Body of pancreas (tissue), 4 donors: ENCODE measurements around the gene RNF31. TPM values are rescaled to one million over a fixed set of nuclear protein-coding genes. Genes with fewer than 3 reads are reported as not detected.

ENCODE experiments used
- ATAC-seq: fragments of 150-250 bp; one replicate; pipeline ENCODE4 v1.9.1; 2016
- DNase-seq, 4 donors: peaks; one replicate each; pipeline ENCODE4 v3.0.0-alpha.2; 2019
- H3K27ac ChIP-seq, 4 donors: fragments of 200-600 bp; sonication (generic); 1 replicate in 3 of 4; 2 replicates in 1 of 4; pipeline versions ENCODE4 v1.5.1 to v1.6.1; 2016 to 2019; ENCODE audit warnings: mild to moderate bottlenecking in 1 of 4, mixed read lengths in 1 of 4, moderate library complexity in 1 of 4
- H3K27me3 ChIP-seq, 2 donors: fragments of 200-600 bp; sonication (generic); one replicate each; pipeline ENCODE4 v1.6.0; 2016; ENCODE audit warnings: mild to moderate bottlenecking in 1 of 2
- H3K36me3 ChIP-seq, 2 donors: fragments of 200-600 bp; sonication (generic); replicated peaks in 1 of 2; 2 replicates each; pipeline ENCODE4 v1.5.1; 2016; ENCODE audit warnings: low read depth in 2 of 2; ENCODE audit not compliant: insufficient read depth in 1 of 2
- H3K4me1 ChIP-seq: fragments of 200-600 bp; sonication (generic); one replicate; pipeline ENCODE4 v1.6.0; 2016
- H3K4me3 ChIP-seq, 2 donors: fragments of 200-600 bp; sonication (generic); 1 replicate in 1 of 2; 2 replicates in 1 of 2; pipeline ENCODE4 v1.5.1; 2016 to 2019
- H3K9me3 ChIP-seq, 3 donors: fragments of 200-600 bp; sonication (generic); 1 replicate in 2 of 3; 2 replicates in 1 of 3; pipeline ENCODE4 v1.5.1; 2016
- CTCF ChIP-seq, 7 experiments: fragments of 450-650 bp in 4 of 7; fragments of 200-600 bp in 3 of 7; sonication (generic) in 3 of 7; IDR thresholded peaks; one replicate each; pipeline ENCODE4 v1.5.1; 2016 to 2019; ENCODE audit warnings: antibody characterized with exemption in 7 of 7
- POLR2A ChIP-seq, 3 donors: fragments of 450-650 bp; IDR thresholded peaks; one replicate each; pipeline ENCODE4 v1.6.1; 2016; ENCODE audit warnings: antibody characterized with exemption in 3 of 3, mild to moderate bottlenecking in 2 of 3
- WGBS, 2 donors: methylation state at CpG; one replicate each; pipeline ENCODE4 v1.1.5; 2017; 5-methylcytosine and 5-hydroxymethylcytosine counted together
- intact Hi-C: fragments of 100-400 bp; cut with DNase I; formaldehyde crosslinking; loops from one replicate; pipeline ENCODE4 v1.15.1; 2023
- total RNA-seq, 2 donors: library from RNA; depleted of rRNA; stranded (reverse); fragments of >200 nt; gene quantifications; one replicate each; pipeline ENCODE4 v1.1.0, GENCODE V29; 2016

The RNF31 gene
- total RNA-seq, 2 donors from 2014 or later, result 38.1 to 83.1 TPM

GRCh38 chr14:24160850-24161804 lies 13.8 kb downstream of the RNF31 start, which contains the start of gene IRF9:
IRF9 (plus strand) TSS chr14:24161265; CDS start chr14:24162145, 880 bp downstream.
- TF ChIP-seq CTCF (IDR thresholded peaks at IDR 0.05), result peak; percentile 91 to 99 (median 98)
- TF ChIP-seq POLR2A (IDR thresholded peaks at IDR 0.05), result peak; percentile 10 to 81 (median 79)
- intact Hi-C loops, result loop anchor here (10.0 kb wide), 1 partner anchor 106 kb away; the partner anchor contains the start of gene CARMIL3
- WGBS, 2 donors, result 1 to 2% methylated on average over 11 to 12 of the region's 12 CpGs
- peak within 1 kb of the TSS; percentile 79 to 89 (median 84) for H3K27ac ChIP-seq
- H3K27me3 ChIP-seq, result no peaks in the 10 kb centered on the region
- peak; percentile 97 to 98 (median 98) for DNase-seq
- no peaks in the 10 kb centered on the region for H3K9me3 ChIP-seq
- H3K4me3 ChIP-seq, result peak within 1 kb of the TSS; percentile 39 to 48
- H3K36me3 ChIP-seq, result peaks cover 10 to 44% of the 10 kb centered on the region in 2 donors
- peaks cover 35% of the 10 kb centered on the region for H3K4me1 ChIP-seq
- peak; percentile 95 for ATAC-seq

DNA sequence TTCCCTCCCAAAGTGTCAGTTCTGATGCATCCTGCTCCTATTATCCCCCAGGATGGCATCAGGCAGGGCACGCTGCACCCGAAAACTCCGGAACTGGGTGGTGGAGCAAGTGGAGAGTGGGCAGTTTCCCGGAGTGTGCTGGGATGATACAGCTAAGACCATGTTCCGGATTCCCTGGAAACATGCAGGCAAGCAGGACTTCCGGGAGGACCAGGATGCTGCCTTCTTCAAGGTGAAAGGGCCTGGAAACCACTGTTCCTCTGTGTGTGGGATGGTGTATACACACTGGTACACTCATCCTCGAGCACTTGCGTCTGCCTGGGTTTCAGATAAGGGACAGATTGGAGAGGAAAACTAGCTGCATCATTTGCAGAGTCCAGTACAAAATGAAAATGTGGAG lies 14.8 kb downstream of the RNF31 start:
- Histone ChIP-seq H3K4me1 (peaks cover 35% of the 10 kb centered on the region), H3K36me3 (peaks cover 7 to 38% of the 10 kb centered on the region in 2 donors), H3K27me3 (no peaks in the 10 kb centered on the region), H3K27ac (peak overlapping the region in 3 of 4 donors; percentile 79 to 89 (median 88)), H3K4me3 (peak overlapping the region in 1 of 2 donors; percentile 39), H3K9me3 (no peaks in the 10 kb centered on the region)
- TF ChIP-seq CTCF (IDR thresholded peaks at IDR 0.05) (no peak), POLR2A (IDR thresholded peaks at IDR 0.05) (no peak)
- ATAC-seq (no peak), DNase-seq (no peak)
- 52 to 58% methylated on average over 8 of the region's 8 CpGs for WGBS, 2 donors
- intact Hi-C loops, result loop anchor here (10.0 kb wide), 1 partner anchor 107 kb away; the partner anchor contains the start of gene CARMIL3

DNA sequence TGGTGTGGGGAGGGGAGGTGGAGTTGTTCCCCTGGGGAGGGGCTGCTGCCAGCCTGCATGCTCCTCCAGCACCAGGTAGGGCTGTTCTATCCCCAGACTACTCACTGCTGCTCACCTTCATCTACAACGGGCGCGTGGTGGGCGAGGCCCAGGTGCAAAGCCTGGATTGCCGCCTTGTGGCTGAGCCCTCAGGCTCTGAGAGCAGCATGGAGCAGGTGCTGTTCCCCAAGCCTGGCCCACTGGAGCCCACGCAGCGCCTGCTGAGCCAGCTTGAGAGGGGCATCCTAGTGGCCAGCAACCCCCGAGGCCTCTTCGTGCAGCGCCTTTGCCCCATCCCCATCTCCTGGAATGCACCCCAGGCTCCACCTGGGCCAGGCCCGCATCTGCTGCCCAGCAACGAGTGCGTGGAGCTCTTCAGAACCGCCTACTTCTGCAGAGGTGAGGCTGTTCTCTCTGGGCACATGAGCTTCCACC lies 17.3 kb downstream of the RNF31 start:
- DNase-seq, result no peak
- H3K4me1 ChIP-seq, result peaks cover 35% of the 10 kb centered on the region
- WGBS, 2 donors, result 82 to 87% methylated on average over 3 to 13 of the region's 14 CpGs
- H3K27me3 ChIP-seq, result no peaks in the 10 kb centered on the region
- no peak overlapping the region for H3K4me3 ChIP-seq
- H3K27ac ChIP-seq, result no peak overlapping the region
- TF ChIP-seq CTCF (IDR thresholded peaks at IDR 0.05), result no peak
- no peak for TF ChIP-seq POLR2A (IDR thresholded peaks at IDR 0.05)
- ATAC-seq, result no peak
- H3K9me3 ChIP-seq, result no peaks in the 10 kb centered on the region
- intact Hi-C loops, result loop anchor here (10.0 kb wide), 1 partner anchor 110 kb away; the partner anchor contains the start of gene CARMIL3
- peaks cover 5 to 32% of the 10 kb centered on the region in 2 donors for H3K36me3 ChIP-seq

DNA sequence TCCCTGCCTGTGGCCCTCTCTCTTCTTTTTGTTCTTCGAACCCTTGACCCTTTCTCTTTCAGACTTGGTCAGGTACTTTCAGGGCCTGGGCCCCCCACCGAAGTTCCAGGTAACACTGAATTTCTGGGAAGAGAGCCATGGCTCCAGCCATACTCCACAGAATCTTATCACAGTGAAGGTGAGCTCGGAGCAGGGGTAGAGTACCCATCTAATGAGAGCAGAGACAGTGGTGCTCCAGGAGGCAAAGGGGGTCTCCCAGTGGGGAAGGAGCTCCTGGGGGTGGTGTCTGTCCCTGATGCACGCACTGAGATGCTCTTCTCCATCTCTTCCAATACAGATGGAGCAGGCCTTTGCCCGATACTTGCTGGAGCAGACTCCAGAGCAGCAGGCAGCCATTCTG lies 18.5 kb downstream of the RNF31 start:
- no peak for DNase-seq
- 86 to 89% methylated on average over 5 of the region's 5 CpGs for WGBS, 2 donors
- intact Hi-C loops, result loop anchor here (10.0 kb wide), 1 partner anchor 111 kb away; the partner anchor contains the start of gene CARMIL3
- Histone ChIP-seq H3K9me3 (no peaks in the 10 kb centered on the region), H3K27ac (no peak overlapping the region), H3K36me3 (peaks cover 5 to 32% of the 10 kb centered on the region in 2 donors), H3K27me3 (no peaks in the 10 kb centered on the region), H3K4me3 (no peak overlapping the region), H3K4me1 (peaks cover 23% of the 10 kb centered on the region)
- TF ChIP-seq POLR2A (IDR thresholded peaks at IDR 0.05), result no peak
- TF ChIP-seq CTCF (IDR thresholded peaks at IDR 0.05), result no peak
- no peak for ATAC-seq
